Measurements from ENCODE around the gene ARMH1. TPM values are rescaled to one million over a fixed set of nuclear protein-coding genes. Genes with fewer than 3 reads are reported as not detected.
A peak's percentile ranks its signal among the peaks of the same experiment; 100 is the strongest.

ARMH1 gene
- total RNA-seq, 1 experiment from 2014 or later = 2.8 TPM

DNA sequence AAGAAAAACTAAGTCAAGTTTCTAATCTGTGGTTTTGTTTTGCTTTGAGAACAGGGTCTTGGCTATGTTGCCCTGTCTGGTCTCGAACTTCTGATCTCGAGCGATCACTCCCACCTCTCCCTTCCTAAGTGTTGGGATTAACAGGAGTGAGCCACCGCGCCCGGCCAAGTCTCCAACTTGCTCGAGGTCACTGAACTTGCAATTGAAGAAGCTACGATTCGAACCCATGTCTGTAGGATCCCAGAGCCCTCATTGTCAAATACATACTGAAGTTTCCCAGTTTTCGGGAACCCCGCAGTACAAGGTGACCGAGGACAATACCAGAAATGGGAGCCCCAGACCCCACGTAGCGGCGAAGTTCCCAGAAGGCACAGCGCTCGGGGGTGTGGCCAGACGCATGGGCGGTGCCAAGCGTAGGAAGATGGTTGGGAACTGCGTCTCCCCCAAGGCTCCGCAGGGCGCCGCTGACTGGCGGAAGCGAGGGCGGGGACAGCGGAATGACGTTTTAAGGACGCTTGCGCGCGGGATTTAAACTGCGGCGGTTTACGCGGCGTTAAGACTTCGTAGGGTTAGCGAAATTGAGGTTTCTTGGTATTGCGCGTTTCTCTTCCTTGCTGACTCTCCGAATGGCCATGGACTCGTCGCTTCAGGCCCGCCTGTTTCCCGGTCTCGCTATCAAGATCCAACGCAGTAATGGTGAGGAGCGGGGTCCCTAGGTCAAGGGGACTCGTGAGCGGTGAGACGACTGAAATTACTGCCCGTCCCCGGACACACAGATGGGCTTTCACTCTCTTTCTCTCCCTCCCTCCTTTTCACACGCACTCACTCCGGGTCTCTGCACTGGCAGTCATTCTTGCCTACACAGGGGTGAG lies 65.0 kb downstream of the ARMH1 start, which contains the start of gene KIF2C:
TSS of gene KIF2C (plus strand) at position 531 of the 872 bp plus-strand sequence. CDS start at position 627, 96 bp downstream.
- Histone ChIP-seq H3K4me3 (ENCODE audit: low read depth in 2 of 2, low read length in 2 of 2) (peak within 1 kb of the TSS; percentile 80 to 93), H3K4me1 (ENCODE audit: control insufficient read depth, insufficient read depth, low read length) (peaks cover 7% of the 10 kb centered on the region; the same call in 1 of the 2 replicates), H3K27ac (ENCODE audit: low read length) (peak within 1 kb of the TSS; percentile 95), H3K27me3 (ENCODE audit: control insufficient read depth, insufficient read depth, low read length) (no peaks in the 10 kb centered on the region), H3K36me3 (ENCODE audit: control insufficient read depth, insufficient read depth, low read length) (no peaks in the 10 kb centered on the region), H3K9me3 (ENCODE audit: control insufficient read depth, insufficient read depth, low read depth, low read length) (no peaks in the 10 kb centered on the region)
- peak; percentile 97 for TF ChIP-seq SIN3A (IDR thresholded peaks at IDR 0.05; ENCODE audit: borderline replicate concordance, insufficient read depth, low read depth, low read length)
- peak; percentile 36; the same call in 1 of the 2 replicates for TF ChIP-seq TCF7L2 (IDR thresholded peaks at IDR 0.05; ENCODE audit: low read depth, low read length)
- no peak for TF ChIP-seq CTCF (IDR thresholded peaks at IDR 0.05)
- peak; percentile 93 for TF ChIP-seq POLR2AphosphoS5 (IDR thresholded peaks at IDR 0.05; ENCODE audit: low read depth, low read length)
- peak; percentile 94 for DNase-seq (ENCODE audit: low read depth, low spot score)
- intact Hi-C loops (cut with micrococcal nuclease; ENCODE audit: unreplicated experiment) = loop anchor here (10.0 kb wide), 1 partner anchor 75 kb away; no protein-coding TSS in a partner anchor
- no TSS peak for BruUV-seq (replicated peaks)
- POLR2A ChIA-PET = no interaction called here
- CTCF ChIA-PET = no interaction called here
- ATAC-seq = peak; percentile 99
- in situ Hi-C loops (cut with HindIII; ENCODE audit: low pct_unique_long_range_greater_than_20kb, low sequenced_read_pairs) = no loop called here

- intact Hi-C loops (cut with micrococcal nuclease; ENCODE audit: unreplicated experiment) (no loop called here), in situ Hi-C loops (cut with HindIII; ENCODE audit: low pct_unique_long_range_greater_than_20kb, low sequenced_read_pairs) (no loop called here)
- H3K36me3 ChIP-seq (ENCODE audit: control insufficient read depth, insufficient read depth, low read length) = no peaks in the 10 kb centered on the region
- POLR2A ChIA-PET = interaction anchor here (1.1 kb wide), 1 partner anchor 9 kb away, joined by 3 read pairs; no protein-coding TSS in a partner anchor
- H3K4me3 ChIP-seq (ENCODE audit: low read depth in 2 of 2, low read length in 2 of 2) = peak overlapping the region; percentile 80 to 93
- H3K4me1 ChIP-seq (ENCODE audit: control insufficient read depth, insufficient read depth, low read length) = peaks cover 7% of the 10 kb centered on the region; the same call in 1 of the 2 replicates
- ATAC-seq (no peak; the same call in none of the 2 replicates), DNase-seq (ENCODE audit: low read depth, low spot score) (no peak)
- no peaks in the 10 kb centered on the region for H3K9me3 ChIP-seq (ENCODE audit: control insufficient read depth, insufficient read depth, low read depth, low read length)
- CTCF ChIA-PET = no interaction called here
- H3K27me3 ChIP-seq (ENCODE audit: control insufficient read depth, insufficient read depth, low read length) = no peaks in the 10 kb centered on the region
- H3K27ac ChIP-seq (ENCODE audit: low read length) = peak overlapping the region; percentile 95
- TF ChIP-seq TCF7L2 (IDR thresholded peaks at IDR 0.05; ENCODE audit: low read depth, low read length) (no peak), POLR2AphosphoS5 (IDR thresholded peaks at IDR 0.05; ENCODE audit: low read depth, low read length) (no peak), SIN3A (IDR thresholded peaks at IDR 0.05; ENCODE audit: borderline replicate concordance, insufficient read depth, low read depth, low read length) (no peak), CTCF (IDR thresholded peaks at IDR 0.05) (no peak)
- TF ChIP-seq, protein P1, sequence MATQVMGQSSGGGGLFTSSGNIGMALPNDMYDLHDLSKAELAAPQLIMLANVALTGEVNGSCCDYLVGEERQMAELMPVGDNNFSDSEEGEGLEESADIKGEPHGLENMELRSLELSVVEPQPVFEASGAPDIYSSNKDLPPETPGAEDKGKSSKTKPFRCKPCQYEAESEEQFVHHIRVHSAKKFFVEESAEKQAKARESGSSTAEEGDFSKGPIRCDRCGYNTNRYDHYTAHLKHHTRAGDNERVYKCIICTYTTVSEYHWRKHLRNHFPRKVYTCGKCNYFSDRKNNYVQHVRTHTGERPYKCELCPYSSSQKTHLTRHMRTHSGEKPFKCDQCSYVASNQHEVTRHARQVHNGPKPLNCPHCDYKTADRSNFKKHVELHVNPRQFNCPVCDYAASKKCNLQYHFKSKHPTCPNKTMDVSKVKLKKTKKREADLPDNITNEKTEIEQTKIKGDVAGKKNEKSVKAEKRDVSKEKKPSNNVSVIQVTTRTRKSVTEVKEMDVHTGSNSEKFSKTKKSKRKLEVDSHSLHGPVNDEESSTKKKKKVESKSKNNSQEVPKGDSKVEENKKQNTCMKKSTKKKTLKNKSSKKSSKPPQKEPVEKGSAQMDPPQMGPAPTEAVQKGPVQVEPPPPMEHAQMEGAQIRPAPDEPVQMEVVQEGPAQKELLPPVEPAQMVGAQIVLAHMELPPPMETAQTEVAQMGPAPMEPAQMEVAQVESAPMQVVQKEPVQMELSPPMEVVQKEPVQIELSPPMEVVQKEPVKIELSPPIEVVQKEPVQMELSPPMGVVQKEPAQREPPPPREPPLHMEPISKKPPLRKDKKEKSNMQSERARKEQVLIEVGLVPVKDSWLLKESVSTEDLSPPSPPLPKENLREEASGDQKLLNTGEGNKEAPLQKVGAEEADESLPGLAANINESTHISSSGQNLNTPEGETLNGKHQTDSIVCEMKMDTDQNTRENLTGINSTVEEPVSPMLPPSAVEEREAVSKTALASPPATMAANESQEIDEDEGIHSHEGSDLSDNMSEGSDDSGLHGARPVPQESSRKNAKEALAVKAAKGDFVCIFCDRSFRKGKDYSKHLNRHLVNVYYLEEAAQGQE (IDR thresholded peaks at IDR 0.05; ENCODE audit: insufficient read depth in 1 of 2, low read depth in 2 of 2, low read length in 1 of 2) = no peak
- TSS peak; percentile 96 for BruUV-seq (replicated peaks)
These were observed 65.7 kb downstream of the ARMH1 start for GRCh38 chr1:44740179-44740617.
